Measurements from ENCODE around the gene NRP2. TPM values are rescaled to one million over a fixed set of nuclear protein-coding genes. Genes with fewer than 3 reads are reported as not detected.

NRP2 gene
- total RNA-seq, 1 donor from 2014 or later: 27.8 TPM

GRCh38 chr2:205739620-205740019 lies 57.3 kb downstream of the NRP2 start:
- Histone ChIP-seq H3K4me3 (no peak overlapping the region), H3K4me1 (peaks cover 12% of the 10 kb centered on the region), H3K79me2 (ENCODE audit: low read depth) (no peaks in the 10 kb centered on the region), H3K9me3 (ENCODE audit: low read depth) (no peaks in the 10 kb centered on the region), H3K36me3 (peaks cover 2% of the 10 kb centered on the region), H3K9ac (no peak overlapping the region), H3F3A (ENCODE audit: low read depth) (peaks cover 3% of the 10 kb centered on the region), H3K27me3 (no peaks in the 10 kb centered on the region), H2AFZ (replicated peaks) (no peak overlapping the region), H3K27ac (no peak overlapping the region), H3K4me2 (no peak overlapping the region), H4K20me1 (ENCODE audit: low read depth) (no peaks in the 10 kb centered on the region)
- DNase-seq (ENCODE audit: low spot score): no peak
- Mint-ChIP-seq H3K9me3 (no peaks in the 10 kb centered on the region), H3K4me3 (no peak overlapping the region), H3K27ac (no peak overlapping the region), H3K36me3 (peaks cover 7% of the 10 kb centered on the region), H3K27me3 (ENCODE audit: insufficient read depth, low read depth) (peaks cover 2% of the 10 kb centered on the region), H3K4me1 (peaks cover 4% of the 10 kb centered on the region)
- TF ChIP-seq EZH2 (IDR thresholded peaks at IDR 0.05) (no peak), EZH2phosphoT487 (IDR thresholded peaks at IDR 0.05) (no peak), CTCF (IDR thresholded peaks at IDR 0.05) (no peak)

- Histone ChIP-seq H3K4me1 (peaks cover 10% of the 10 kb centered on the region), H3K27me3 (no peaks in the 10 kb centered on the region), H3K9ac (no peak overlapping the region), H3K79me2 (ENCODE audit: low read depth) (no peaks in the 10 kb centered on the region), H3K9me3 (ENCODE audit: low read depth) (no peaks in the 10 kb centered on the region), H3K36me3 (peaks cover 2% of the 10 kb centered on the region), H3F3A (ENCODE audit: low read depth) (no peaks in the 10 kb centered on the region), H3K4me2 (no peak overlapping the region), H3K4me3 (no peak overlapping the region), H4K20me1 (ENCODE audit: low read depth) (no peaks in the 10 kb centered on the region), H2AFZ (replicated peaks) (no peak overlapping the region), H3K27ac (no peak overlapping the region)
- Mint-ChIP-seq H3K4me3 (no peak overlapping the region), H3K36me3 (peaks cover 10% of the 10 kb centered on the region), H3K27me3 (ENCODE audit: insufficient read depth, low read depth) (peaks cover 2% of the 10 kb centered on the region), H3K4me1 (peaks cover 5% of the 10 kb centered on the region), H3K27ac (no peak overlapping the region), H3K9me3 (no peaks in the 10 kb centered on the region)
- TF ChIP-seq EZH2 (IDR thresholded peaks at IDR 0.05): no peak
- no peak for TF ChIP-seq EZH2phosphoT487 (IDR thresholded peaks at IDR 0.05)
- TF ChIP-seq CTCF (IDR thresholded peaks at IDR 0.05): no peak
- DNase-seq (ENCODE audit: low spot score): no peak
Measured at GRCh38 chr2:205740381-205740780, 58.1 kb downstream of the NRP2 start.

GRCh38 chr2:205741256-205741978 lies 59.1 kb downstream of the NRP2 start:
- Mint-ChIP-seq H3K36me3 (peaks cover 12% of the 10 kb centered on the region), H3K27ac (no peak overlapping the region), H3K4me1 (peaks cover 7% of the 10 kb centered on the region), H3K4me3 (no peak overlapping the region), H3K27me3 (ENCODE audit: insufficient read depth, low read depth) (peaks cover 2% of the 10 kb centered on the region), H3K9me3 (no peaks in the 10 kb centered on the region)
- H3K36me3 ChIP-seq: peaks cover 2% of the 10 kb centered on the region
- DNase-seq (ENCODE audit: low spot score): no peak
- H3K4me3 ChIP-seq: no peak overlapping the region
- H3K4me2 ChIP-seq: no peak overlapping the region
- no peak overlapping the region for H3K9ac ChIP-seq
- H3K79me2 ChIP-seq (ENCODE audit: low read depth): no peaks in the 10 kb centered on the region
- peaks cover 10% of the 10 kb centered on the region for H3K4me1 ChIP-seq
- no peak overlapping the region for H3K27ac ChIP-seq
- no peaks in the 10 kb centered on the region for H4K20me1 ChIP-seq (ENCODE audit: low read depth)
- no peaks in the 10 kb centered on the region for H3K27me3 ChIP-seq
- TF ChIP-seq EZH2 (IDR thresholded peaks at IDR 0.05) (no peak), EZH2phosphoT487 (IDR thresholded peaks at IDR 0.05) (no peak), CTCF (IDR thresholded peaks at IDR 0.05) (no peak)
- H3F3A ChIP-seq (ENCODE audit: low read depth): no peaks in the 10 kb centered on the region
- H2AFZ ChIP-seq (replicated peaks): no peak overlapping the region
- no peaks in the 10 kb centered on the region for H3K9me3 ChIP-seq (ENCODE audit: low read depth)
